C4-2B (cell line): Measurements from ENCODE around the gene ERI3.

Experiments used
- CTCF ChIP-seq: fragments of 450-650 bp; conservative IDR thresholded peaks from 2 replicates; pipeline ENCODE4 v1.5.1; 2017; ENCODE audit warnings: mild to moderate bottlenecking
- ZFX ChIP-seq: fragments of 450-650 bp; IDR thresholded peaks from 2 replicates; pipeline ENCODE4 v1.6.1; 2017

- TF ChIP-seq CTCF (no peak), ZFX (no peak)
Measured at GRCh38 chr1:44235808-44236207, 119.2 kb downstream of the ERI3 start.
